ENCODE results near the gene GTF2IRD1. TPM values are rescaled to one million over a fixed set of nuclear protein-coding genes. Genes with fewer than 3 reads are reported as not detected.

The GTF2IRD1 gene
- total and polyA plus RNA-seq, 2 of the 13 experiments (the other 11 are each of a cell fraction or from before 2014, with no cell fraction given), result 16.5 to 26.7 TPM

- TF ChIP-seq UBTF (CRISPR knock-in tag; IDR thresholded peaks at IDR 0.05) (0 out of 2 replicates have a peak, but pooled peaks have one; percentile 5), ZFX (CRISPR knock-in tag; IDR thresholded peaks at IDR 0.05; ENCODE audit: low read depth) (peak; percentile 28; the same call in 1 of the 2 replicates), TARDBP (CRISPR knock-in tag; IDR thresholded peaks at IDR 0.05) (0 out of 2 replicates have a peak, but pooled peaks have one; percentile 7), ZNF713 (CRISPR knock-in tag; IDR thresholded peaks at IDR 0.05) (no peak), ZNF850 (CRISPR knock-in tag; conservative IDR thresholded peaks at IDR 0.05) (0 out of 2 replicates have a peak, but pooled peaks have one; percentile 32), HDAC1 (CRISPR knock-in tag; IDR thresholded peaks at IDR 0.05) (peak; percentile 2; the same call in 1 of the 2 replicates), ZNF414 (CRISPR knock-in tag; IDR thresholded peaks at IDR 0.05) (0 out of 2 replicates have a peak, but pooled peaks have one; percentile 23), HNRNPK (IDR thresholded peaks at IDR 0.05; ENCODE audit: low read depth, low read length, poor library complexity, severe bottlenecking) (no peak), ATF3 (CRISPR knock-in tag; IDR thresholded peaks at IDR 0.05) (no peak), ZNF792 (CRISPR knock-in tag; IDR thresholded peaks at IDR 0.05) (no peak)
Measured at GRCh38 chr7:74454021-74454924, 567 bp downstream of the GTF2IRD1 start (continued).
